Frontal cortex (tissue), 4 donors: Measurements from ENCODE around the gene ATL3. TPM values are rescaled to one million over a fixed set of nuclear protein-coding genes. Genes with fewer than 3 reads are reported as not detected.
"Not testable (repeated sequence)": the region's sequence is repeated elsewhere in the genome, so short reads cannot be mapped to it uniquely, and the experiment has no call there.

Experiments
- DNase-seq, 2 donors: peaks; one replicate each; pipeline ENCODE4 v3.0.0; 2012; ENCODE audit warnings: low spot score in 2 of 2
- FAIRE-seq: peaks from 2 replicates; lab custom pipeline; 2012; peaks lifted over from hg19 to GRCh38; lab: Jason Lieb, UNC
- total RNA-seq: library from RNA; depleted of rRNA; stranded (reverse); fragments of >200 nt; gene quantifications from one replicate; pipeline ENCODE4 v1.2.3, GENCODE V29; 2014
- donor health status: control.
- donor health status: control.
- donor health status: control.

Gene ATL3
- total RNA-seq, 1 donor from 2014 or later, result 21.6 TPM

DNA sequence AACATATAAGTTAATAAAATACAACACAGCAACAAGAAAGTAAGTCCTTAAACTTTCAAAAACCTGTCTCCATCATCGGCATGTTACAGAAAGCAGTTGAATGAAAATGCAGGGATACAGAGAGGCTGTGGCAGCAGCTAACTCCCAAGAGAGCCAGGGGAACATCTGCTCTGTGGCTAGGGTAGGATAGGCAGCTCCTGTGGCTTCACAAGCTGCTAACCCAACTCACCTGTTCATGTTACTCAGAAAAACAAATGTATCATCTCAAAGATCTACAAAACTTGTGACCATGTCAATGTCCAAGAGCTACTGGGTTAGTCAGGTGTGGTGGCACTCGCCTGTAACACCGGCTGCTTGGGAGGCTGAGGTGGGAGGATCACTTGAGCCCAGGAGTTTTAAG is 41.8 kb downstream of the ATL3 start:
- DNase-seq (no peak), FAIRE-seq (no peak)

DNA sequence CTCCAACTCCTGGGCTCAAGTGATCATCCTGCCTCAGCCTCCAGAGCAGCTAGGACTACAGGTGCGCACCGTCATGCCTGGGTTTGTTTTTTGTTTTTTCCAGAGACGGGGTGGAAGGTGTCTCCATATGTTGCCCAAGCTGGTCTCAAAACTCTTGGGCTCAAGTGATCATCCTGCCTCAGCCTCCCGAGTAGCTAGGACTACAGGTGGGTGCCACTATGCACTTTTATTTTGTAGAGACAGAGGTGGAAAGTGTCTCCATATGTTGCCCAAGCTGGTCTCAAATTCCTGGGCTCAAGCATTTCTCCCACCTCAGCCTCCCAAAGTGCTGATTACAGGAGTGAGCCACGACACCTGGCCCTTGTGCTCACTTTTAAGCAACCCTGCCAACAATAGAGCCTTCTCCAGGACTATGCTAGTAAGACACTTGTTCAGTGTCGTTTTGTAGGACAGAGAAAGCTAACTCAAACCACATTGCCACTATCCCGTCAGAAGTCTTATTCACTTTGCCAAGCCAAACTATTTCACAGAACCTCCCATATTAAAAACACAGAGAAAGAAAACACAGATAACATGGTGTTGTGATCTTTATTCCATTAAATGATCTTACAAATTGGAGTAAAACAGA is 47.5 kb downstream of the ATL3 start:
- no peak for DNase-seq
- FAIRE-seq, result no peak

DNA sequence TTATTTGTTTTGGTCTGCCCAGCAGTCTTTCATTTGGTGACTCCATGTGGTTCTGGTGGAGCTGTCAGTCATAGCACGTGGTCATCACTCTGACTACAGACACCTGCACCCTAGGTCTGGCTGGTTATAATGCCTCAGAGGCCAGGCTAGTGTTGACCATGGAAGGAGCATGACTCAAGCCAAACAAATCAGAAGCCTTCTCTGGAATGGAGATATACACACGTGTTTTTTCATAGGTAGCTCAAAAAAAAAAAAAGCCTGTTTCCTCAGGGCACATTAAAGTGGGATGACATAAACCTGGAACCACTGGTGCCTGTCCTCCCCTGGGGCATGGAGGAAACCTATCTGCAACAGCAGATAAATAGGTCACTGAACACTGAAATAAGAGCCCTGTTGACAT is 48.9 kb downstream of the ATL3 start:
- FAIRE-seq (no peak), DNase-seq (no peak)

DNA sequence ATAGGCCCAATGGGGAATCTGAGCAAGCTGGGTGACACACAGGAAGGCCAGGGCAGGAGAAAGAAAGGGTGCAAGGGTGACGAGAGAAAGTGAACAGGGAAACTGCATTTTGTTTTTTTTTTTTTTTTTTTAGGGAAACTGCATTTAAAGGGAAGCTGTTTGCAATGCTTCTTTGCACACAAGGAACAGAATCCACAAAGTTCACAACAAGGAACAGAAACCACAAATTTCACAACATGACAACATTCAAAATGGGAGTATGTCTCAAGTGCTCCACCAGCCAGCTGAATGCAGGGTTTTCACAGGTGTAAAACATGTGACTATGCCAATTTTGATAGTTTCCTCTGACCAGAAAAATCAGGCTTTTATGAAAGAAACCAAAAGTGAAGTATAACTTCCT is 50.1 kb downstream of the ATL3 start:
- FAIRE-seq (no peak), DNase-seq (no peak)

DNA sequence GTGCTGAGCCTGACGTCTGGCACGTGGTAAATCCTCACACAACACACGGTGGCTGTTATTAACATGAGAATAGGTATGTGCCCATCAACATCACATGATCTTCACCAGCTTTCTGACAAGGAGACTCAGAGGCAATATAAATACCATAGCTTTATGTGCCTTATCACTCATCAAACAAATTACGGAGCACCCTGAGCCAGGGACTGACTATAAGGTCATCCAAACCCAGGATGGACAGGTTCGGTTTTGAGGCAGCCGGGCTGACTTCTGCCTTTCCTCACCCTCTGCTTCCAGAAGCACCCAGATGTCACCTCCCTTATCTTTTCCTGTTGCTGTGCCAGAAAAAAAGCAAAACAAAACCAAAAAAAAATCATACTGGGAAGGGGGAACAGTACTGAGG is 51.2 kb downstream of the ATL3 start:
- no peak for DNase-seq
- FAIRE-seq, result no peak

DNA sequence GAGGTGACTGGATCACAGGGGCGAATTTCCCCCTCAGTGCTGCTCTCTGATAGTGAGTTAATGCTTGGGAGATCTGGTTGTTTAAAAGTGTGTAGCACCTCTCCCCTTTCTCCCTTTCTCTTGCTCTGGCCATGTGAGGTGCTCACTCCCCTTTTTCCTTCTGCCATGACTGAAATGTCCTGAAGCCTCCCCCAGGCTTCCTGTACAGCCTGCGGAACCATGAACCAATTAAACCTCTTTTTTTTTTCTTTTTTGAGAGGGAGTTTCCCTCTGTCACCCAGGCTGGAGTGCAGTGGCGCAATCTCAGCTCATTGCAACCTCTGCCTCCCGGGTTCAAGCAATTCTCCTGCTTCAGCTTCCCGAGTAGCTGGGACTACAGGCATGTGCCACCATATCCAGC is 53.5 kb downstream of the ATL3 start:
- DNase-seq, FAIRE-seq: not testable (repeated sequence)

DNA sequence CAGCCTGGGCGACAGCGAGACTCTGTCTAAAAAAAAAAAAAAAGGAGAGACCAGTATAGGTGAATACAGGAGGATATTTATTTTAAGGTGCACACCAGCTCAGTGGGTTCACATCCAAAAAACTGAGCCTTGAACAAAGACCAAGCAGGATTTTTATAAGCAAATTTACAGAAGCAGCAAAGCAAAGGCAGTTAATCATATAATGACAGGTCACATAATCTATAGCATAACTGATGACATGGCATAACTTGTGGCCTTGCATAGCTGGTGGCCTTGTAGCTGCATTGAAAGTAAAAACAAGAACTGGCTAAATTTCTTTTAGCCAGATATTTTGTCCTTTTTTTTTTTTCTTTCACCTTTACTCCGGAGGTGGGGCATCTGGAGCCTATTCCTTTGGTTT is 54.2 kb downstream of the ATL3 start:
- FAIRE-seq, result no peak

DNA sequence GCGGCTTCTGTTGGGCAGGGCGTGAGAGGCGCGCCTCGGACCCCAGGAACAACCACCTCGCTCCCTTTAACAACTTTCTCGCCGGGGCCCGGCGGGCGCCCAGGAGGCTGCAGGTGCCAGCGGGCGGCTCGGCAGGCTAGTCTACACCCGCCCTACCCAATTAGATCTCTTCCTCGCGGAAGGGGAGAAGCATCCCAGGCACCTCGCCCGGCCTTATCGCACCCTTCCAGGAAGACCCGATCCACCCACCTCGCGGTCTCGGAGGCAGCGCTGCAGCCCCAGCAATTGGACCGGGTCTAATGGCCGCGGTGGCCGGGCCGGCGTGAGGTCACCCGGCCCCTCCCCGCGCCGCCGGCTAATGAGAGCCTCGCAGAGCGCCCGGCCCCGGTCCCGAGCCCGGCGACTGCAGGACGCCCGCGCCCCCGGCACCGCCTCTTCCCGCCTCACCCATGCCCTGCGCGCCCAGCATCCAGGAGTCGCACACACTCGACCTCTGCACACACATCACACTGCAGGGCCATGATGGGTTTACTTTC is 57.0 kb downstream of the ATL3 start, which contains the start of gene PLAAT3:
TSS of gene PLAAT3 (minus strand) at position 298 of the 536 bp plus-strand sequence. CDS start 419 bp downstream, outside the sequence.
- DNase-seq (peak; percentile 67 to 69), FAIRE-seq (no peak)

More for the DNA sequence above, 54.2 kb downstream of the ATL3 start:
- no peak for DNase-seq

DNA sequence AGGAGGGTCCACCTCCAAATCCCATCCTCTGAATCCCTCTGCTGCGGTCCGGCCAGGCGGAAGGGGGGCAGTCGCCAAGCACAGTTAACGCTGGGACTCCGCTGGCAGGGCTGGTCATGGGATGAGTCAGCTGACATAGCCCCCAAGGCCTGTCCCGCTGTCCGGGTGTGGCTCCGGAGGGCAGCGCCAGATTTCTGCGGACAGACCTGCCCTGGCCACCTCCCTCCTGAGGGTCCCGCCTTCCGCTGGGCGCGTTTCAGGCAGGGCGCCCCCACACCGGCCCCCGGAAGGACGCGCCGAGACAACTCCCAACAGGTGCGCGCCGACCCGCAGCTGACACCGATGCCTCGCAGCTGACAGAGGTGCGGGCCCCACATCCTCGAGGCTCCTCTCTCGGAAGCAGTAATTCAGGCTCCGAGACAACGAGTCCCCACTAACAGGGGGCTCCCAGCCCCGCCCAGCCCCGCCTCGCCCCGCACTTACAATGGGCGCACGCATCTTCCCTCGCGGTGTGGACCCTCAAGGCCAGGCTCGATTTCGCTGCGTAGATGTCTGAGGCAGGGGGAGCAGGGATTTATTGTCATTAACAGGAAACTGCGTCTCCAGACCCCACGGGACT is 57.5 kb downstream of the ATL3 start:
- DNase-seq, result peak in 1 of 2 donors; percentile 63

DNA sequence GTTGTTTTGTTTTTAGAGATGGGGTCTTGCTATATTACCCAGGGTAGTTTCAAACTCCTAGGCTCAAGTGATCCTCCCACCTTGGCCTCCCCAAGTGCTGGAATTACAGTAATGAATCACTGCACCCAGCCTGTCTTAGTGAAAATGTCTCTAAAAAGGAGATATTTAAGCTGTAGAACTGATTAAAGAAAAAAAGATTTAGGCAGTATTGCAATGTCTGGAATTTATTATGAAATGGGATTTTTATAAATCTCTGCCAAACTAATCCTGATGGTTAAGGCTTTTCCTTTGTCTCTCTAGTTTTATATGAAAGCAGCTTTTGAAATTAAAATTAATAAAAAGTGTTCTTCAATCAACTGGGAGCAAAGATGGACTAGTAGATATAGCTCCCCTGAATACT is 59.0 kb downstream of the ATL3 start:
- FAIRE-seq, result no peak

More for the DNA sequence above, 57.5 kb downstream of the ATL3 start:
- FAIRE-seq, result no peak

DNA sequence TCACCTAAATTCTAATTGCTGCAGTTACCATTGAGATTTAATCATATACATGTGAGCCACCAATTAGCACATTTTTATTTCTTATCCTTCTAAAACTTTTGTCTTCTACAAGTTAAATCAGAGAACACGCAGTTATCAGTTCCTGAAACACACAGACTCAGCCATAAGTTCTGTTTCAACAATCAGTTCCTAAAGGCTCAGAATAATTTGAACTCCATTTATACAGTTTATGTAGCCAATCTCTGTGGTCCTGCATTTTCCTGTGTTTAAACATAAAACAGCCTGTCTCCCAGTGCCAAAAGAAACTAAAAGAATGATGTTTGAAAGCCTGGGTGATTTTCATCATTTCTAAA is 59.8 kb downstream of the ATL3 start:
- FAIRE-seq (no peak), DNase-seq (no peak)

More for the DNA sequence above, 59.0 kb downstream of the ATL3 start:
- DNase-seq, result no peak

DNA sequence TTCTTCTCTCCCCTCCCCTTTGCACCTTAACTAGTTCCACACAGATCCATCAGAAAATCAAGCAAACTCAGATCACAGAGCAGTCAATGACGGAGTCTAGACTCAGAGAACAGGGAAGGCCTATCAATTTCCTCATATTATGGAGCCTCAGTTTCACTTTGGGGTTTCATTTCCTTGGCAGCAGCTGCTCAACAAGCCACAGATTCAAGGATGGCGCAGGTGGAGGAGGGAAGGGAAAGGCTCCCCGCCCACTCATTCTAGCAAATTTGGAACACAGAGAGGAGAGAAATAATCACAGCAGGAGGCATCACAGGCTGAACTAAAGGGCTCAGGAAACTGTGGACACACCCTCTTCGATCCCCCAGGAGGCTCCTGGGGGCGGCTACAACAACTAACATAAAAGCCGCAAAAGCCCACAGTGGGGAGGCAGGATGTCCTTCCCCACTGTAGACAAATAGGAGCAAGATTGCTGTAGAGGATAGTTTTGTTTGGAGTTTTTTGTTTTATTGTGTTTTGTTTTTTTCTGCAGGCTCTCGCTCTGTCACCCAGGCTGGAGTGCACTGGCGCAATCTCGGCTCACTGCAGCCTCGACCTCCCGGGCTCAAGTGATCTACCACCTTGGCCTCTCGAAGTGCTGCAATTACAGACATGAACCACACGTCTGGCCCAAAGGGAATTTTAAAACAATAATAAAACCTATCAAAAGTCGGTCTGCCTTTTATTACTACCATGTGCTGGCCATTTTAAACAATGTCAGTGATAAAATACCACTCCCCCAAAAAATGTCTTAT is 60.4 kb downstream of the ATL3 start:
- no peak for FAIRE-seq

DNA sequence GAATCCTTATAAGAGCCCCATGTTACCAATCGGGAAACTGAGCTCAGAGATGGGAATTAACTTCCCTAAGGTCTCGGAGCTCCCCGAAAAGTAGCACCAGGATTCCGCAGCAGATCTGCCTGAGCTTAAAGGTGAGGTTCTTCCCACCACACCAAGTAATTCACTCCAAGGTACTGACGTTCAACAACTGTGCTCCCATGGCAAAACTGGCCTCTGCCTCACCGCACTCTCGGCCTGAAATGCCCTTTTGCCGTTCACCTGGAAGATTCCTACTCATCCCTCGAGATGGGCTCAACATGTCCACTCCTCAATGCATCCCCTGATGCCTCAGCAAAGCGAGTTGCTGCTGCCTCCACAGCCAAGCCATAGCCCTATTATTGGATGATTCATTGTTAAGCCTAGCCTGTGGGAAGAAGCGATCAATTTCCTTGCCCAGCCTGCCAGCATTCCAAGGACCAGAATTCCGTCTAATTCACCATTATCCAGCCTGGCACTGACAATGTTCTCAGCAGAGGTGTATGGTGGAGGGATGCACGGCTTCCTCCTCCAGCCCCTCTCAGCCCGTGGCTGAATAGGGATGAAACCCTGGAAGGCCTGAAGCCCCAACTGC is 61.1 kb downstream of the ATL3 start:
- no peak for DNase-seq
- FAIRE-seq, result no peak

More for the DNA sequence above, 60.4 kb downstream of the ATL3 start:
- DNase-seq, result no peak

DNA sequence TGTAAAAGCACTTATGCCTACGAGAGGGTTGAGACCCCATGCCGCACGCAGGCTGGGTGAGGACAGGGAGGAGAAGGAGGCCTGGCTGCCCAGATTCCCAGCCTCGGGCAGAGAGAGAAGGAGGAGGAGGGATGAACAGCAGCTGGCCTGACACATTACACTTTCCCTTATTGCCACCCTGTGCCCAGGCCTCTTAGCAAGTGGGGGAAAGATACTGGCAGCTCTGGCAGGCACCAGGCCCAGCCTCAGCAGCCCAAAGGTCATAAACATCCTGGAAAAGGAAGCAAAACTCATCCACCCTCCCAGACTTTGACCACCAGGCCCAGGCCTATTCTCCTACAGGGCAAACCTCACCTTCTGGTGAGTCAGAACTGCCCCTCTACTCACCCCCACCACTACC is 61.6 kb downstream of the ATL3 start:
- FAIRE-seq (no peak), DNase-seq (no peak)

DNA sequence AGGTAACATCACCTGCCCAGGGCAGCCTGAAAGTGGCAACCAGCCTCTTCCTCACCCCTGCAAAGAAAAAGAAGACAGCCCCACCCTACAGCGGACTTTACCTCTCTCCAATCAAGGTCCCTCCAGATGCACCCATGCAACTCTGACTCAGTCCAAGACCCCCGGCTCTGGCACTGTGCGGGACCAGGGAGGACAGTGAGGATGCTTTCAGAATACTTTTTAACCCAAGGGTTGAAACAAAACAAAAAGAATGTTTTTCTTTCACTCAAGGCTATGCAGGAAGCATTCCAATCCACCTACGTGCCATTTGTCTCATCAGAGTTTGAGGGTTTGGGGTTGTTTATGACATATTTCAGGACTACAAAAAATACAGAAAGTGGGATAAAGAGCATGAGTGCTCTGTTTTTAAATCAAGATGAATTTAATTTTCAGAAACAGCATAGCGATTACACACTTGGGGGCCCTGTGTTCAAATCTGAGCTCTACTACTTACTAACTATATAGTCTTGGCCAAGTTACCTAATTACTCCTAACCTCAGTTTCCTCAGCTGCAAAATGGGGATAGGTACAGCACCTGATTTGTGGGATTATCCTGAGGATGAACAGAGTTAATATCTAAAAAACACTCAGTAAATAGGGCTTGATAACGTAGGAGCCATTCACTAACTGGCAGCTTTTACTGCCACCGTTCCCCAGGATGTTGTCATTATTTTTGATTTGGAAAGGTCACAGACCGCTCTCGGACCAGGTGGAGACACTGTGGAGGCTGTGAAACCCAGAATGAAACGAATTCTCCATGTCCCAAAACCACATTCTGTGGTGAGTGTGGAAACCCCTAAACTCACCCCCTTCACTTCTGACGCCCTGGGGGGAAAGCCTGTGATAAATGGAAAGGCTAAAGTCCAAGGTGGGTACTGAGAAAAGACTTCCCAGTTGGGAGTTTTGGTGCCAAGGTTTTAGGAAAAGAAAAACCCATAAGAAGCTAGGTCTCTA is 62.5 kb downstream of the ATL3 start:
- DNase-seq, result no peak
- no peak for FAIRE-seq

DNA sequence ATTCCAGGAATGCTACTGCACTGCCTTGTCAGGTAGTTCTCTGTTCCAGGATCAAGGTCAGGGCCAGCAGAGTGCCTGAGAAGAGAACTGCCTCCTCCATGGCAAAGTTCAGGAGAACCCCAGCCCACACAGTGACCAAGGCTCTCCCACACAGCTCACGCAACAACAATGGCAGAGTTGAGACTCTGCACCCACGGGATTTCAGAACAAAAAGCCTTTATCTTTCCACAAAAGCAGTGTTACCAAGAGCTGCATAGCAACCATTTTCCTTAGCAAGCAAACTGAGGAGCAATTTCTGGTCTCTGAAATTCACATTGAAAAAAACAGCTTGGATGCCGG is 68.0 kb downstream of the ATL3 start:
- no peak for FAIRE-seq
- peak; percentile 48 to 56 for DNase-seq

DNA sequence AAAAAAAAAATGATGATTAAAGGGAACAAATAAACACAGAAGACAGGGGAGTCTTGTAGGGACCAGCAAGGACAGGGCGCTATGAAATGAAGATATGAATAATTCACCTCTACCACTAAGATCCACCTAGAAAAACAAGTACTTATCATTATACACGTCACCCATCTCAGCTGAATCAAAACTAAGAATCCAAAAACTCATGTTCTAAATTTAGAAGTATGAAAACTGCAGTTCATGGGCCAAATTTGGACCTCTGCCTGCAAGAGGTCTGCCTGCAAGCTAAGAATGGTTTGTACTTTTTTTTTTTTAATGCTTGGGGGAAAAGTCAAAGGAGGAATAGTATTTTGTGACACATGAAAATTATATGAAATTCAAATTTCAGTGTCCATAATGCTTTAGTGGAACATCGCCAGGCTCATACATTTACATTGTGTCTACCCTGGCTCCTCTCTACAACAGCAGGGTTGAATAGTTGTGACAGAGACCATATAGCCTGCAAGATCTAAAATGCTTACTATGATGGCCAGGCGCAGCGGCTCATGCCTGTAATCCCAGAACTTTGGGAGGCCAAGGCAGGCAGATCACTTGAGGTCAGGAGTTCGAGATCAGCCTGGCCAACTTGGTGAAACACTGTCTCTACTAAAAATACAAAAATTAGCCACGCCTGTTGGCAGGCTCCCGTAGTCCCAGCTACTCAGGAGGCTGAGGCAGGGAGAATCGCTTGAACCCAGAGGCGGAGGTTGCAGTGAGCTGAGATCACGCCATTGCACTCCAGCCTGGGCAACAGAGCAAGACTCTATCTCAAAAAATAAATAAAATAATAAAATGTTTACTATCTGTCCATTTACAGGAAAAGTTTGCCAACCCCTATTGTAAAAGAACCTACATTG is 68.6 kb downstream of the ATL3 start:
- not testable (repeated sequence) for FAIRE-seq, DNase-seq
